ENCODE data around the gene ISG15.

Gene ISG15

GRCh38 chr1:1063261-1063944 lies 50.1 kb downstream of the ISG15 start:
- H3K9me3 ChIP-seq (ENCODE audit: insufficient read depth, low read length): no peaks in the 10 kb centered on the region
- no peak for DNase-seq (ENCODE audit: low read depth, low spot score)
- H3K4me3 ChIP-seq (ENCODE audit: insufficient read length, low read depth): peak overlapping the region; percentile 15
- H3K36me3 ChIP-seq (ENCODE audit: insufficient read depth, insufficient read length, low read length): no peaks in the 10 kb centered on the region
- peaks cover 29% of the 10 kb centered on the region for H3K27me3 ChIP-seq (ENCODE audit: insufficient read depth, insufficient read length)
- H3K9ac ChIP-seq (ENCODE audit: insufficient read length, low read depth): peak overlapping the region; percentile 44
- TF ChIP-seq ZNF274 (IDR thresholded peaks at IDR 0.05; ENCODE audit: low read depth, low read length): no peak
- TF ChIP-seq SUZ12 (IDR thresholded peaks at IDR 0.05; ENCODE audit: extremely low read depth, insufficient read depth, insufficient read length): no peak
- no peak for TF ChIP-seq YY1 (IDR thresholded peaks at IDR 0.05; ENCODE audit: insufficient read depth, insufficient read length)
- H3K4me1 ChIP-seq (ENCODE audit: insufficient read depth, insufficient read length): peaks cover 22% of the 10 kb centered on the region
